Ovary (tissue), 3 donors: ENCODE results near the gene AKIRIN1.

Experiments
- CTCF ChIP-seq, 3 donors: fragments of 450-650 bp in 2 of 3; fragments of 200-600 bp in 1 of 3; IDR thresholded peaks; one replicate each; pipeline versions ENCODE4 v1.5.1 to v1.8.0; 2016 to 2022; ENCODE audit warnings: antibody characterized with exemption in 3 of 3, mild to moderate bottlenecking in 1 of 3
- POLR2A ChIP-seq: fragments of 450-650 bp; IDR thresholded peaks from one replicate; pipeline ENCODE4 v1.6.1; 2017; ENCODE audit warnings: antibody characterized with exemption, mild to moderate bottlenecking, moderate library complexity
- donor health status: DM: no; HTN: no; CAD: no.

- TF ChIP-seq POLR2A = no peak
- no peak for TF ChIP-seq CTCF (IDR thresholded peaks at IDR 0.05)
Measured at GRCh38 chr1:39051956-39052355, 60.9 kb downstream of the AKIRIN1 start.
